ENCODE data around the gene KCNG2.

- no peak for TF ChIP-seq ZNF23 (tag by site-specific recombination; IDR thresholded peaks at IDR 0.05; ENCODE audit: borderline replicate concordance)
- TF ChIP-seq CTCF (tag by site-specific recombination; IDR thresholded peaks at IDR 0.05): no peak
- TF ChIP-seq KLF1 (tag by site-specific recombination; IDR thresholded peaks at IDR 0.05): no peak
- no peak for TF ChIP-seq ZNF350 (tag by site-specific recombination; IDR thresholded peaks at IDR 0.05)
- no peak for TF ChIP-seq ZSCAN4 (tag by site-specific recombination; IDR thresholded peaks at IDR 0.05)
- TF ChIP-seq ZNF596 (tag by site-specific recombination; IDR thresholded peaks at IDR 0.05): no peak
- TF ChIP-seq SCRT1 (tag by site-specific recombination; IDR thresholded peaks at IDR 0.05; ENCODE audit: borderline replicate concordance): no peak
- no peak for TF ChIP-seq SP2 (tag by site-specific recombination; IDR thresholded peaks at IDR 0.05)
- TF ChIP-seq MEIS1 (CRISPR knock-in tag; IDR thresholded peaks at IDR 0.05; ENCODE audit: borderline replicate concordance): no peak
- TF ChIP-seq ZNF26 (tag by site-specific recombination; IDR thresholded peaks at IDR 0.05): no peak
- TF ChIP-seq TCF7L2 (IDR thresholded peaks at IDR 0.05; ENCODE audit: borderline replicate concordance, low read depth, low read length): no peak
Measured at GRCh38 chr18:79878741-79879378, 81.1 kb downstream of the KCNG2 start.
